Endodermal cell (in vitro differentiated cells): ENCODE measurements around the gene DBNDD1. TPM values are rescaled to one million over a fixed set of nuclear protein-coding genes. Genes with fewer than 3 reads are reported as not detected.

Experiments used
- DNase-seq: peaks from one replicate; pipeline ENCODE4 v3.0.0-alpha.2; 2017
- H3K27ac ChIP-seq: 2 replicates; pipeline ENCODE4 v1.5.1; 2013; ENCODE audit warnings: mild to moderate bottlenecking, low read depth, low read length, moderate library complexity
- H3K27me3 ChIP-seq: 2 replicates; pipeline ENCODE4 v1.6.1; 2013; ENCODE audit warnings: mild to moderate bottlenecking, low read length, moderate library complexity; ENCODE audit not compliant: insufficient read depth, control insufficient read depth, poor library complexity, severe bottlenecking
- H3K36me3 ChIP-seq: 2 replicates; pipeline ENCODE4 v1.7.0; 2013; ENCODE audit warnings: mild to moderate bottlenecking, low read length, moderate library complexity; ENCODE audit not compliant: control insufficient read depth, insufficient read depth
- H3K4me1 ChIP-seq: one replicate; pipeline ENCODE4 v1.7.0; 2013; ENCODE audit warnings: low read length; ENCODE audit not compliant: control insufficient read depth, insufficient read depth
- H3K4me3 ChIP-seq: 2 replicates; pipeline ENCODE4 v1.5.1; 2013; ENCODE audit warnings: mild to moderate bottlenecking, low read length, moderate library complexity
- H3K9ac ChIP-seq: 2 replicates; pipeline ENCODE4 v1.6.1; 2013; ENCODE audit warnings: mild to moderate bottlenecking, low read length, moderate library complexity; ENCODE audit not compliant: poor library complexity, severe bottlenecking; ENCODE audit errors: extremely low read depth
- H3K9me3 ChIP-seq: 2 replicates; pipeline ENCODE4 v1.6.1; 2013; ENCODE audit warnings: mild to moderate bottlenecking, low read length, moderate library complexity; ENCODE audit not compliant: control insufficient read depth
- H3K27ac Mint-ChIP-seq: 2 replicates; pipeline ENCODE4 v1.8.0; 2020; ENCODE audit warnings: mixed read lengths
- H3K27me3 Mint-ChIP-seq: 2 replicates; pipeline ENCODE4 v1.8.0; 2021; ENCODE audit warnings: mild to moderate bottlenecking, mixed read lengths; ENCODE audit not compliant: insufficient read depth
- H3K36me3 Mint-ChIP-seq: 2 replicates; pipeline ENCODE4 v1.8.0; 2020; ENCODE audit warnings: low read depth, mixed read lengths
- H3K4me1 Mint-ChIP-seq: 2 replicates; pipeline ENCODE4 v1.8.0; 2020; ENCODE audit warnings: mixed read lengths
- H3K4me3 Mint-ChIP-seq: 2 replicates; pipeline ENCODE4 v1.8.0; 2020; ENCODE audit warnings: mild to moderate bottlenecking, moderate library complexity, mixed read lengths
- H3K9me3 Mint-ChIP-seq: 2 replicates; pipeline ENCODE4 v1.8.0; 2020; ENCODE audit warnings: mild to moderate bottlenecking, mixed read lengths
- WGBS, 2 experiments: methylation state at CpG; one replicate each; pipeline versions ENCODE4 v1.1.5 to v1.1.7; 2013; ENCODE audit warnings: missing lambda C conversion rate in 2 of 2, mixed read lengths in 1 of 2; ENCODE audit not compliant: insufficient coverage in 1 of 2, insufficient read length in 1 of 2; 5-methylcytosine and 5-hydroxymethylcytosine counted together
- total RNA-seq, 2 donors: library from RNA; stranded (reverse); fragmentation: NEBNext Ultra II Directional in 1 of 2; extraction: Animal tissue kit (Norgen Biotek cat#: 25700) in 1 of 2; gene quantifications; 2 replicates in 1 of 2; 3 replicates in 1 of 2; pipeline ENCODE4 v1.2.1, GENCODE V29; 2021
- TF ChIP-seq, protein P1 (sequence below): fragments of 200-600 bp; sonication (generic); conservative IDR thresholded peaks from 2 replicates; pipeline ENCODE4 v1.5.0; 2021; ENCODE audit warnings: antibody characterized with exemption, mild to moderate bottlenecking

The DBNDD1 gene
- total RNA-seq, 2 donors from 2014 or later, result 31.5 to 32.5 TPM

DNA sequence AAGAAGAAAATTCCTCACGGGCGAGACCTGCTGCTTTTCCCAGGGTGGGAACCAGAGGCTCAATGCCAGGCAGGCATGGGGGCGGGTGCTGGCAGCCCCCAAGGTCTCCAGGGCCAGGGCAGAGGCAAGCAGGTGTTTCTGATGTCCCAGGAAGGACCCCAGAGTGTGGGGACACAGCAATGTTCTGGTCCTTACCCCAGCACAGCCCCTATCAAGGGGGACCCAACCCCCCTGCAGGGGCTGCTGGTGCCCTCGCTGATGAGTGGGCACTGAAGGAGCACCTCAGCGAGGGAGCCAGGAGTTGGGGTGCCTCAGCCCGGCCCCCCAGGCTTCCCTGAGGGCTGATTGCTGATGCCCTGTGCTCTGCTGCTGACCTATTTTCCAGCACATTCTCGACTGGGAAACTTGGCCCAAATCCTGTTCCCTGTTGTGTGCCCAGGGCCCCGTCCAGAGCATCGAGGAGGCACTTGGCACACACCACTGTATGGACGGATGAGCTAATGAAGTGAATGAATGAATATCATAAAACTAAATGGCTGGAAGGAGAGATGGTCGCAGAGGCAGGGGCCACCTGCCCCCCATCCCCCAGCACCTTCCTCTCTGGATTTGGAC lies 2.8 kb downstream of the DBNDD1 start:
- Histone ChIP-seq H3K27ac (no peak overlapping the region), H3K27me3 (no peaks in the 10 kb centered on the region), H3K4me1 (peaks cover 4% of the 10 kb centered on the region), H3K36me3 (peaks cover 7% of the 10 kb centered on the region), H3K9me3 (no peaks in the 10 kb centered on the region), H3K4me3 (no peak overlapping the region), H3K9ac (no peak overlapping the region)
- Mint-ChIP-seq H3K27me3 (no peaks in the 10 kb centered on the region), H3K4me1 (peaks cover 15% of the 10 kb centered on the region), H3K9me3 (no peaks in the 10 kb centered on the region), H3K27ac (no peak overlapping the region), H3K4me3 (no peak overlapping the region), H3K36me3 (peaks cover 15% of the 10 kb centered on the region)
- 94% methylated on average over 8 to 11 of the region's 11 CpGs for WGBS, 2 experiments
- TF ChIP-seq, protein P1, sequence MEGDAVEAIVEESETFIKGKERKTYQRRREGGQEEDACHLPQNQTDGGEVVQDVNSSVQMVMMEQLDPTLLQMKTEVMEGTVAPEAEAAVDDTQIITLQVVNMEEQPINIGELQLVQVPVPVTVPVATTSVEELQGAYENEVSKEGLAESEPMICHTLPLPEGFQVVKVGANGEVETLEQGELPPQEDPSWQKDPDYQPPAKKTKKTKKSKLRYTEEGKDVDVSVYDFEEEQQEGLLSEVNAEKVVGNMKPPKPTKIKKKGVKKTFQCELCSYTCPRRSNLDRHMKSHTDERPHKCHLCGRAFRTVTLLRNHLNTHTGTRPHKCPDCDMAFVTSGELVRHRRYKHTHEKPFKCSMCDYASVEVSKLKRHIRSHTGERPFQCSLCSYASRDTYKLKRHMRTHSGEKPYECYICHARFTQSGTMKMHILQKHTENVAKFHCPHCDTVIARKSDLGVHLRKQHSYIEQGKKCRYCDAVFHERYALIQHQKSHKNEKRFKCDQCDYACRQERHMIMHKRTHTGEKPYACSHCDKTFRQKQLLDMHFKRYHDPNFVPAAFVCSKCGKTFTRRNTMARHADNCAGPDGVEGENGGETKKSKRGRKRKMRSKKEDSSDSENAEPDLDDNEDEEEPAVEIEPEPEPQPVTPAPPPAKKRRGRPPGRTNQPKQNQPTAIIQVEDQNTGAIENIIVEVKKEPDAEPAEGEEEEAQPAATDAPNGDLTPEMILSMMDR, result no peak
- no peak for DNase-seq

DNA sequence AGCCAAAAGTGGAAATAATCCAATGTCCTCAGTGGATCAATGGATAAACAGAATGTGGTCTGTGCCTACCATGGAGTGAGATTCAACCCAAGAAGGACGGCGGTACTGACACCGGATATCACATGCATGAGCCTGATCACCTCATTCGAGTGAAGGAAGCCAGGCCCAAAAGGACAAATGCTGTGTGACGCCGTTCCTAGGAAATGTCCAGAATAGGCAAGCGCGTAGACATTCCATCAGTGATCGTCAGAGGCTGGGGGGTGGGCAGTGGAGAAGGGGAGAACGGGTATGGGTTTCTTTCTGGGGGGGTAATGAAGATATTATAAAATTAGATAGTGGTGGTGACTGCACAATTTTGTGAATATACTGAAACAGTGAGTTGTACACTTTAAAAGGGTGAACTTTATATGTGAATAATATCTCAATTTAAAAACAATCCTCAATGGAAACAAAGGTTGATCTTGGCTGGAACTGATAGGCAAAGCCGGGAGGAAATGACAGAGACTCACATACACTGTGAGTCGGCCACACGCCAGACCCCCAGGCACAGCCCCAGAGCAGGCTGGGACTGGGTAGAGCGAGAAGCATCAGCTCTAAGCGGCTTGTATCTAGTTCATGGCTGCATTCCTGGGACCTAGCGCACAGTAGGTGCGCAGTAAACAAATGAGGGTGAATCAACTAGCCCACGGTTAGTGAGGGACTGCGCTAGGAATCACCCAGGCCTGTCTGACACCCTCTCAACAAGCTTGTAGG lies 3.5 kb downstream of the DBNDD1 start:
- TF ChIP-seq, protein P1, result no peak
- Histone ChIP-seq H3K9me3 (no peaks in the 10 kb centered on the region), H3K4me1 (no peaks in the 10 kb centered on the region), H3K36me3 (peaks cover 7% of the 10 kb centered on the region), H3K27ac (no peak overlapping the region), H3K4me3 (no peak overlapping the region), H3K9ac (no peak overlapping the region), H3K27me3 (no peaks in the 10 kb centered on the region)
- H3K4me1 Mint-ChIP-seq, result peaks cover 9% of the 10 kb centered on the region
- peaks cover 15% of the 10 kb centered on the region for H3K36me3 Mint-ChIP-seq
- no peak overlapping the region for H3K4me3 Mint-ChIP-seq
- H3K27me3 Mint-ChIP-seq, result no peaks in the 10 kb centered on the region
- DNase-seq, result no peak
- H3K9me3 Mint-ChIP-seq, result no peaks in the 10 kb centered on the region
- no peak overlapping the region for H3K27ac Mint-ChIP-seq
- 95 to 97% methylated on average over 14 to 19 of the region's 19 CpGs for WGBS, 2 experiments

DNA sequence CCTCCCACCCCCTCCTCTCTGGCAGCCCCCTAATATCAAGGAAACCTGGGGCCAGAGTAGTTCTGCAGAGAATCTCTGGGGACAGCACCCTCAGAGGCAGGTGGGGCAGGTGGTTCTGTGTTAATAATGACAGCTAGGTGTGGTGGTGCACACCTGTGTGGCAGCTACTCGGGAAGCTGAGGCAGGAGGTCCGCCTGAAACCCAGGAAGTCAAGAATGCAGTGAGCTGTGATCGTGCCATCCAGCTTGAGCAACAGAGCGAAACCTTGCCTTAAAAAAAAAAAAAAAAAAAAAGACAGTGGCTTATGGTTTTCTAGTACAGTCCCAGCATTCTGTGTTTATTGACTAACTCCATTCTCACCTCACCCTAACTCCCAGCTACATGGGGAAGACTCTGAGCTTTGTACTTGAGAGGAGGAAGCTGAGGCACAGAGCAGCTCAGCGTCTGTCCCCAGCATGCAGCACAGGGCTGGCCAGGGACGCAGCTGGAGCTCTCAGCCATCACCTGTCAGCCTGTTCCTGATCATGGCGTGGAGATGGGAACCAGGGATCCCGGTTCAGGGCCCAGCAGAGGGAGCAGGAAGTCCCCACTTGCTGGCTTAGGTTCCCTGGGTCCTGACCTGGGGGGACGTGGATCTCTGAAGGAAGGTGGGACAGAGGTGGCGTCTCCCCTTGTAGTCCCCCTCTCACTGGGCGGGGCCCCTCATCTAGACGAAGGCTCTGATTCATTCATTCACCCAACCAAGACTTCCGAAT lies 6.1 kb downstream of the DBNDD1 start:
- H3K36me3 ChIP-seq, result peaks cover 7% of the 10 kb centered on the region
- Mint-ChIP-seq H3K9me3 (no peaks in the 10 kb centered on the region), H3K36me3 (peaks cover 15% of the 10 kb centered on the region), H3K4me1 (no peaks in the 10 kb centered on the region), H3K27ac (no peak overlapping the region), H3K27me3 (no peaks in the 10 kb centered on the region), H3K4me3 (no peak overlapping the region)
- TF ChIP-seq, protein P1, result no peak
- no peak overlapping the region for H3K27ac ChIP-seq
- H3K9ac ChIP-seq, result no peak overlapping the region
- no peaks in the 10 kb centered on the region for H3K27me3 ChIP-seq
- no peak overlapping the region for H3K4me3 ChIP-seq
- H3K9me3 ChIP-seq, result no peaks in the 10 kb centered on the region
- 79 to 86% methylated on average over 5 to 12 of the region's 13 CpGs for WGBS, 2 experiments
- no peak for DNase-seq
- no peaks in the 10 kb centered on the region for H3K4me1 ChIP-seq
